PC-9 (cell line): Measurements from ENCODE around the gene DNAH11. TPM values are rescaled to one million over a fixed set of nuclear protein-coding genes. Genes with fewer than 3 reads are reported as not detected.
"Not testable (repeated sequence)": the region's sequence is repeated elsewhere in the genome, so short reads cannot be mapped to it uniquely, and the experiment has no call there.

Experiments used
- BruUV-seq: library from RNA; stranded (reverse); fragments of 400-500 nt; replicated peaks from 2 replicates; lab custom pipeline; 2021; lab: Mats Ljungman, UMichigan
- CTCF ChIA-PET: fragments of 300-600 bp; sonication (Branson Sonifier 250); formaldehyde crosslinking; loops from one replicate; lab custom pipeline; 2022; ENCODE audit warnings: antibody characterized with exemption; lab: Charles Lee
- POLR2A ChIA-PET: fragments of 300-600 bp; sonication (Branson Sonifier 250); formaldehyde crosslinking; loops from one replicate; lab custom pipeline; 2022; ENCODE audit warnings: antibody characterized with exemption; ENCODE audit not compliant: unreplicated experiment; lab: Charles Lee
- DNase-seq, 2 experiments: peaks; one replicate each; pipeline versions ENCODE4 v3.0.0 to v3.0.0-alpha.2; 2015 to 2022; ENCODE audit warnings: mixed read lengths in 1 of 2
- H2AFZ ChIP-seq: fragments of 200-600 bp; sonication (generic); 2 replicates; pipeline ENCODE4 v1.8.1; 2017; ENCODE audit warnings: antibody characterized with exemption
- H3F3A ChIP-seq: fragments of 200-600 bp; sonication (generic); 2 replicates; pipeline ENCODE4 v1.8.1; 2017; ENCODE audit warnings: antibody characterized with exemption, mild to moderate bottlenecking, low read depth; ENCODE audit not compliant: insufficient read depth
- H3K27ac ChIP-seq: fragments of 200-600 bp; sonication (generic); 2 replicates; pipeline ENCODE4 v1.6.1; 2016; ENCODE audit warnings: mixed run types
- H3K27me3 ChIP-seq: fragments of 200-600 bp; sonication (generic); 2 replicates; pipeline ENCODE4 v1.6.1; 2016; ENCODE audit warnings: low read depth, mixed run types; ENCODE audit not compliant: insufficient read depth
- H3K36me3 ChIP-seq: fragments of 200-600 bp; sonication (generic); 2 replicates; pipeline ENCODE4 v1.6.1; 2016; ENCODE audit warnings: low read depth, mixed run types
- H3K4me1 ChIP-seq: fragments of 200-600 bp; sonication (generic); replicated peaks from 2 replicates; pipeline ENCODE4 v1.6.1; 2016; ENCODE audit warnings: mixed run types; ENCODE audit not compliant: insufficient read depth
- H3K4me2 ChIP-seq: fragments of 200-600 bp; sonication (generic); 2 replicates; pipeline ENCODE4 v1.6.1; 2017; ENCODE audit warnings: mixed run types
- H3K4me3 ChIP-seq: fragments of 200-600 bp; sonication (generic); 2 replicates; pipeline ENCODE4 v1.6.1; 2016; ENCODE audit warnings: mixed run types
- H3K79me2 ChIP-seq: fragments of 200-600 bp; sonication (generic); 2 replicates; pipeline ENCODE4 v1.6.1; 2017; ENCODE audit warnings: low read depth, mixed run types
- H3K9me2 ChIP-seq: fragments of 200-600 bp; sonication (generic); 2 replicates; pipeline ENCODE4 v1.8.1; 2017; ENCODE audit warnings: mild to moderate bottlenecking; ENCODE audit not compliant: insufficient read depth
- H3K9me3 ChIP-seq: fragments of 200-600 bp; sonication (generic); 2 replicates; pipeline ENCODE4 v1.8.1; 2016; ENCODE audit warnings: low read depth; ENCODE audit not compliant: insufficient read depth
- H4K20me1 ChIP-seq: fragments of 200-600 bp; sonication (generic); 2 replicates; pipeline ENCODE4 v1.8.1; 2017; ENCODE audit not compliant: insufficient read depth
- CTCF ChIP-seq: fragments of 200-600 bp; sonication (generic); conservative IDR thresholded peaks from 2 replicates; pipeline ENCODE4 v1.6.1; 2017; ENCODE audit warnings: mixed run types, antibody characterized with exemption, mild to moderate bottlenecking, moderate library complexity
- EZH2 ChIP-seq: fragments of 200-600 bp; sonication (generic); IDR thresholded peaks from 2 replicates; pipeline ENCODE4 v1.8.0; 2017; ENCODE audit warnings: antibody characterized with exemption, low read depth
- intact Hi-C: fragments of 100-400 bp; cut with micrococcal nuclease; formaldehyde crosslinking; loops from one replicate; pipeline ENCODE4 v1.10.0; 2022; ENCODE audit not compliant: unreplicated experiment
- total RNA-seq: library from RNA; stranded (reverse); gene quantifications from 2 replicates; pipeline ENCODE4 v1.2.3, GENCODE V29; 2021

DNAH11 gene
- total RNA-seq, 1 experiment from 2014 or later: not detected

DNA sequence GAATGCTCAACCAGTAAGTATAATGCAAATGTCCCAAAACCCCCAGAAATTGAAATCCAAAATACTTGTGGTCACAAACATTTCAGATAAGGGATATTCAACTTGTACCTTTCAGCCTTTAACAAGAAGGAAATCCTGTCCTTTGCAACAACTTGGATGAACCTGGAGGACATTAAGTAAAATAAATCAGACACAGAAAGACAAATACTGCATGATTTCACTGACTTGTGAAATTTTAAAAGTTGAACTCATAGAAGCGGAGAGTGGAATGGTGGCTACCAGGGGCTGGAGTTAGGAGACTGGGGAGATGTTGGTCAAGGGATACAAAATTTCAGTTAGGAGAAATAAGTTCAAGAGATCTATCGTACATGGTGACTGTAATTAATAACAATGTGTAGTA, 187.6 kb downstream of the DNAH11 start:
- H3K36me3 ChIP-seq: no peaks in the 10 kb centered on the region
- H3K27me3 ChIP-seq: peaks cover 34% of the 10 kb centered on the region
- H3K4me3 ChIP-seq: no peak overlapping the region
- TF ChIP-seq CTCF (no peak), EZH2 (no peak)
- BruUV-seq: no TSS peak
- no peak overlapping the region for H3K27ac ChIP-seq
- H3K79me2 ChIP-seq: no peaks in the 10 kb centered on the region
- H2AFZ ChIP-seq: no peak overlapping the region
- H3K9me3 ChIP-seq: no peaks in the 10 kb centered on the region
- H3K9me2 ChIP-seq: no peaks in the 10 kb centered on the region
- H3F3A ChIP-seq: no peaks in the 10 kb centered on the region
- intact Hi-C loops: no loop called here
- ChIA-PET CTCF (no interaction called here), POLR2A (no interaction called here)
- DNase-seq: no peak
- H4K20me1 ChIP-seq: no peaks in the 10 kb centered on the region
- H3K4me1 ChIP-seq: no peaks in the 10 kb centered on the region
- H3K4me2 ChIP-seq: no peak overlapping the region

DNA sequence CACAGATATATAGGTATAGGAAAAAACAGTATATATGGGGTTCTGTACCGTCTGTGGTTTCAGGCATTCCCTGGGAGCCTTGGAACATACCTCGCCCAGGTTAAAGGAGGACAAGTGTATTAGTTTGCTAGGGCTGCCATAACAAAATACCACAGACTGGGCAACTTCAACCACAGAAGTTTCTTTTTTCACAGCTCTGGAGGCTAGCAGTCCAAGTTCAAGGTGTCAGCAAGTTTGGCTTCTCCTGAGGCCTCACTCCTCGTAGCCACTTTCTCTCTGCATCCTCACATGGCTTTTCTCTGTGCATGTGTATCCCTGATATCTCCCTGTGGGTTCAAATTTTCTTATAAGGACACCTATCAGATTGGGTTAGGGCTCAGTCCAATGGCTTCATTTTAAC, 189.1 kb downstream of the DNAH11 start:
- Histone ChIP-seq H3K9me3 (no peaks in the 10 kb centered on the region), H3K27me3 (peaks cover 50% of the 10 kb centered on the region), H3K9me2 (no peaks in the 10 kb centered on the region), H3K4me3 (no peak overlapping the region), H3F3A (no peaks in the 10 kb centered on the region), H3K27ac (no peak overlapping the region), H4K20me1 (no peaks in the 10 kb centered on the region), H3K4me2 (no peak overlapping the region), H3K4me1 (no peaks in the 10 kb centered on the region), H3K36me3 (no peaks in the 10 kb centered on the region), H2AFZ (no peak overlapping the region), H3K79me2 (no peaks in the 10 kb centered on the region)
- peak in 1 of 2 experiments; percentile 27 for DNase-seq
- BruUV-seq: no TSS peak
- intact Hi-C loops: no loop called here
- CTCF ChIA-PET: no interaction called here
- TF ChIP-seq EZH2 (no peak), CTCF (no peak)
- POLR2A ChIA-PET: no interaction called here

- peaks cover 60% of the 10 kb centered on the region for H3K27me3 ChIP-seq
- H3K79me2 ChIP-seq, H3K4me1 ChIP-seq, H3K36me3 ChIP-seq, H2AFZ ChIP-seq, H3K4me3 ChIP-seq, CTCF ChIA-PET, POLR2A ChIA-PET, H3K9me2 ChIP-seq, H4K20me1 ChIP-seq, BruUV-seq, H3K4me2 ChIP-seq, H3K27ac ChIP-seq, H3K9me3 ChIP-seq, DNase-seq, H3F3A ChIP-seq, intact Hi-C loops: not testable (repeated sequence)
These were observed 190.1 kb downstream of the DNAH11 start for GRCh38 chr7:21732956-21733355.

DNA sequence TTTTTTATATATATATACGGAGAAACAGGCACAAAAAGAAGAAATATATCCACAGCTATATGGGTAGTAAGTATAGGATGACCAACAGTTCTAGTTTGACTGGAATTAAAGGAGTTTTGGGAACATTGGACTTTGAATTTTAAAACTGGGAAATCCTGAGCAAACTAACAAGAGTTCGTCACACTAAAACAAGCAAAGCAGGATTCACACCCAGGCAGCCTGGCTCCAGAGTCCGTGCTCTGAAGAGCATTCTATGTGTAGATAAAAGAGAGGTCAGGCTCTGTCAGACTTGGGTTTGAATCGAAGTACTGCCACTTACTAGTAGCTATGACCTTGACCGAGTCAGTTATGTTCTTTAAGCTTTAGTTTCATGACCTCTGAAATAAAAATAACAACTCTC, 191.0 kb downstream of the DNAH11 start:
- POLR2A ChIA-PET: no interaction called here

More for the DNA sequence above, 191.0 kb downstream of the DNAH11 start:
- CTCF ChIA-PET: no interaction called here
- H3K27me3 ChIP-seq: peaks cover 63% of the 10 kb centered on the region
- no peaks in the 10 kb centered on the region for H3K4me1 ChIP-seq
- peak in 1 of 2 experiments; percentile 33 for DNase-seq
- no peaks in the 10 kb centered on the region for H3F3A ChIP-seq
- TF ChIP-seq EZH2 (no peak), CTCF (no peak)
- no peaks in the 10 kb centered on the region for H4K20me1 ChIP-seq
- BruUV-seq: no TSS peak
- intact Hi-C loops: no loop called here
- H2AFZ ChIP-seq: no peak overlapping the region; the same call in 1 of the 2 replicates
- no peaks in the 10 kb centered on the region for H3K9me2 ChIP-seq
- no peak overlapping the region for H3K4me3 ChIP-seq
- H3K9me3 ChIP-seq: no peaks in the 10 kb centered on the region
- no peaks in the 10 kb centered on the region for H3K36me3 ChIP-seq
- H3K27ac ChIP-seq: no peak overlapping the region
- no peak overlapping the region for H3K4me2 ChIP-seq
- H3K79me2 ChIP-seq: no peaks in the 10 kb centered on the region
